GM19372 (cell line): ENCODE measurements around the gene RALGAPA1.
A peak's percentile ranks its signal among the peaks of the same experiment; 100 is the strongest.

Experiments
- ATAC-seq: cut with Tn5 transposase; IDR thresholded peaks from one replicate; pipeline ENCODE4 v1.9.1; 2021; ENCODE audit warnings: mild to moderate bottlenecking, low read depth, moderate library complexity; ENCODE audit not compliant: unreplicated experiment

Gene RALGAPA1

GRCh38 chr14:35705636-35706035 lies 103.5 kb downstream of the RALGAPA1 start:
- ATAC-seq = no peak

- no peak for ATAC-seq
These were observed 104.2 kb downstream of the RALGAPA1 start for GRCh38 chr14:35704793-35705493.

GRCh38 chr14:35701531-35701930 lies 107.6 kb downstream of the RALGAPA1 start:
- ATAC-seq = no peak

- ATAC-seq = no peak
These were observed 109.2 kb downstream of the RALGAPA1 start for GRCh38 chr14:35699791-35700444.

- ATAC-seq = no peak
These were observed 112.5 kb downstream of the RALGAPA1 start for GRCh38 chr14:35696575-35696974.

- no peak for ATAC-seq
These were observed 113.0 kb downstream of the RALGAPA1 start for GRCh38 chr14:35696119-35696518.

GRCh38 chr14:35695647-35696046 lies 113.4 kb downstream of the RALGAPA1 start:
- no peak for ATAC-seq

- ATAC-seq = no peak
These were observed 114.0 kb downstream of the RALGAPA1 start for GRCh38 chr14:35695072-35695471.

GRCh38 chr14:35689000-35689460 lies 120.1 kb downstream of the RALGAPA1 start:
- ATAC-seq = no peak

GRCh38 chr14:35688126-35688826 lies 120.8 kb downstream of the RALGAPA1 start:
- no peak for ATAC-seq

- ATAC-seq = peak; percentile 69
These were observed 121.7 kb downstream of the RALGAPA1 start for GRCh38 chr14:35687335-35687939.

- ATAC-seq = peak; percentile 56
These were observed 125.4 kb downstream of the RALGAPA1 start for GRCh38 chr14:35683688-35684087.

- ATAC-seq = no peak
These were observed 126.3 kb downstream of the RALGAPA1 start for GRCh38 chr14:35682802-35683201.

- ATAC-seq = no peak
These were observed 130.6 kb downstream of the RALGAPA1 start for GRCh38 chr14:35678403-35679028.

GRCh38 chr14:35669782-35670181 lies 139.3 kb downstream of the RALGAPA1 start:
- no peak for ATAC-seq

- no peak for ATAC-seq
These were observed 142.6 kb downstream of the RALGAPA1 start for GRCh38 chr14:35666429-35667043.

- no peak for ATAC-seq
These were observed 147.2 kb downstream of the RALGAPA1 start for GRCh38 chr14:35661875-35662274.

GRCh38 chr14:35653045-35653444 lies 156.1 kb downstream of the RALGAPA1 start:
- no peak for ATAC-seq

GRCh38 chr14:35643513-35643912 lies 165.6 kb downstream of the RALGAPA1 start:
- ATAC-seq = no peak

- no peak for ATAC-seq
These were observed 171.2 kb downstream of the RALGAPA1 start for GRCh38 chr14:35637851-35638250.
